GM18499 (cell line): Measurements from ENCODE around the gene GRWD1.

Source experiments
- ATAC-seq: cut with Tn5 transposase; IDR thresholded peaks from one replicate; pipeline ENCODE4 v1.9.1; 2021; ENCODE audit warnings: moderate number of reproducible peaks; ENCODE audit not compliant: insufficient read depth, unreplicated experiment

GRWD1 gene

GRCh38 chr19:48492925-48493717, 47.3 kb downstream of the GRWD1 start:
- no peak for ATAC-seq

GRCh38 chr19:48493718-48494401, 48.1 kb downstream of the GRWD1 start:
- ATAC-seq, result no peak

GRCh38 chr19:48495396-48495795, 49.6 kb downstream of the GRWD1 start:
- no peak for ATAC-seq

GRCh38 chr19:48496959-48497727, 51.4 kb downstream of the GRWD1 start:
- ATAC-seq, result no peak

GRCh38 chr19:48497728-48498594, 52.2 kb downstream of the GRWD1 start:
- no peak for ATAC-seq

- ATAC-seq, result no peak
These were observed 53.0 kb downstream of the GRWD1 start for GRCh38 chr19:48498595-48499311.

- no peak for ATAC-seq
These were observed 53.7 kb downstream of the GRWD1 start for GRCh38 chr19:48499316-48500090.

- ATAC-seq, result no peak
These were observed 55.2 kb downstream of the GRWD1 start for GRCh38 chr19:48500830-48501493.

- no peak for ATAC-seq
These were observed 55.9 kb downstream of the GRWD1 start for GRCh38 chr19:48501494-48502349.

- no peak for ATAC-seq
These were observed 56.7 kb downstream of the GRWD1 start for GRCh38 chr19:48502350-48503018.

- no peak for ATAC-seq
These were observed 60.5 kb downstream of the GRWD1 start for GRCh38 chr19:48506138-48506733.
